GM23338 (cell line): Measurements from ENCODE around the gene AGTR1. TPM values are rescaled to one million over a fixed set of nuclear protein-coding genes. Genes with fewer than 3 reads are reported as not detected.

ENCODE experiments used
- ATAC-seq: fragments of 200-7000 bp; cut with Tn5 transposase; 3 replicates; pipeline ENCODE4 v1.9.1; 2020
- DNase-seq: peaks from one replicate; pipeline ENCODE4 v3.0.0-alpha.2; 2015; ENCODE audit warnings: low spot score
- H2AFZ ChIP-seq: fragments of 200-600 bp; sonication (generic); 2 replicates; pipeline ENCODE4 v1.8.0; 2016; ENCODE audit warnings: antibody characterized with exemption, mild to moderate bottlenecking, moderate library complexity
- H3F3A ChIP-seq: fragments of 200-600 bp; sonication (generic); replicated peaks from 2 replicates; pipeline ENCODE4 v1.8.0; 2017; ENCODE audit warnings: antibody characterized with exemption, mixed run types, low read depth
- H3K27ac ChIP-seq: fragments of 200-600 bp; sonication (generic); 2 replicates; pipeline ENCODE4 v1.6.1; 2016; ENCODE audit warnings: low read depth
- H3K27me3 ChIP-seq: fragments of 200-600 bp; sonication (generic); 2 replicates; pipeline ENCODE4 v1.8.0; 2016; ENCODE audit warnings: mild to moderate bottlenecking, mixed run types, moderate library complexity; ENCODE audit not compliant: insufficient read depth
- H3K36me3 ChIP-seq: fragments of 200-600 bp; sonication (generic); 2 replicates; pipeline ENCODE4 v1.8.0; 2016; ENCODE audit warnings: mild to moderate bottlenecking; ENCODE audit not compliant: insufficient read depth
- H3K4me1 ChIP-seq: fragments of 200-600 bp; sonication (generic); 2 replicates; pipeline ENCODE4 v1.8.0; 2016; ENCODE audit warnings: mild to moderate bottlenecking, moderate library complexity; ENCODE audit not compliant: insufficient read depth
- H3K4me2 ChIP-seq: fragments of 200-600 bp; sonication (generic); 2 replicates; pipeline ENCODE4 v1.7.1; 2017; ENCODE audit warnings: mixed run types
- H3K4me3 ChIP-seq: fragments of 200-600 bp; sonication (generic); 2 replicates; pipeline ENCODE4 v1.6.1; 2016; ENCODE audit warnings: mixed run types
- H3K79me2 ChIP-seq: fragments of 200-600 bp; sonication (generic); replicated peaks from 2 replicates; pipeline ENCODE4 v1.8.0; 2017; ENCODE audit warnings: mild to moderate bottlenecking; ENCODE audit not compliant: insufficient read depth
- H3K9me2 ChIP-seq: fragments of 200-600 bp; sonication (generic); 2 replicates; pipeline ENCODE4 v1.8.0; 2017; ENCODE audit not compliant: insufficient read depth
- H4K20me1 ChIP-seq: fragments of 200-600 bp; sonication (generic); replicated peaks from 2 replicates; pipeline ENCODE4 v1.8.0; 2017; ENCODE audit warnings: mild to moderate bottlenecking; ENCODE audit not compliant: insufficient read depth
- H3K27ac Mint-ChIP-seq: 2 replicates; pipeline ENCODE4 v1.8.0; 2020; ENCODE audit warnings: inconsistent platforms, mild to moderate bottlenecking, moderate library complexity, mixed read lengths
- H3K27me3 Mint-ChIP-seq: 3 replicates; pipeline ENCODE4 v1.8.0; 2022; ENCODE audit warnings: low read depth, mild to moderate bottlenecking, moderate library complexity, mixed read lengths, inconsistent platforms; ENCODE audit not compliant: insufficient read depth, poor library complexity
- H3K36me3 Mint-ChIP-seq: 3 replicates; pipeline ENCODE4 v1.8.0; 2021; ENCODE audit warnings: low read depth, mild to moderate bottlenecking, inconsistent platforms, moderate library complexity, mixed read lengths
- H3K4me1 Mint-ChIP-seq: 3 replicates; pipeline ENCODE4 v1.8.0; 2020; ENCODE audit warnings: mild to moderate bottlenecking, inconsistent platforms, mixed read lengths
- H3K4me3 Mint-ChIP-seq: 3 replicates; pipeline ENCODE4 v1.8.0; 2021; ENCODE audit warnings: moderate library complexity, mild to moderate bottlenecking, inconsistent platforms, mixed read lengths
- H3K9me3 Mint-ChIP-seq: 3 replicates; pipeline ENCODE4 v1.8.0; 2020; ENCODE audit warnings: moderate library complexity, mild to moderate bottlenecking, inconsistent platforms, mixed read lengths
- CREB1 ChIP-seq: fragments of 250-450 bp; sonication (Bioruptor Pico); IDR thresholded peaks from 2 replicates; pipeline ENCODE4 v1.5.0; 2020; ENCODE audit warnings: low read depth, mild to moderate bottlenecking, moderate library complexity
- EZH2 ChIP-seq: fragments of 200-600 bp; sonication (generic); IDR thresholded peaks from one replicate; pipeline ENCODE4 v1.8.0; 2017; ENCODE audit warnings: antibody characterized with exemption, mild to moderate bottlenecking, low read depth; ENCODE audit not compliant: unreplicated experiment
- EZH2phosphoT487 ChIP-seq: fragments of 200-600 bp; sonication (generic); IDR thresholded peaks from one replicate; pipeline ENCODE4 v1.8.1; 2018; ENCODE audit warnings: antibody characterized with exemption; ENCODE audit not compliant: unreplicated experiment
- JUNB ChIP-seq: IDR thresholded peaks from one replicate; pipeline ENCODE4 v1.6.1; 2016; ENCODE audit warnings: antibody characterized with exemption; ENCODE audit not compliant: unreplicated experiment
- NANOG ChIP-seq: IDR thresholded peaks from 2 replicates; pipeline ENCODE4 v1.6.1; 2016; ENCODE audit warnings: antibody characterized with exemption, borderline replicate concordance
- POLR2AphosphoS5 ChIP-seq: IDR thresholded peaks from 2 replicates; pipeline ENCODE4 v1.6.1; 2016; ENCODE audit warnings: antibody characterized with exemption, low read depth
- STAT1 ChIP-seq: IDR thresholded peaks from one replicate; pipeline ENCODE4 v1.6.1; 2016; ENCODE audit warnings: antibody characterized with exemption; ENCODE audit not compliant: unreplicated experiment
- ZNF114 ChIP-seq: fragments of 250-450 bp; sonication (Bioruptor Pico); IDR thresholded peaks from 2 replicates; pipeline ENCODE4 v1.5.0; 2020; ENCODE audit warnings: mild to moderate bottlenecking, moderate library complexity
- ZNF331 ChIP-seq: fragments of 250-450 bp; sonication (Bioruptor Pico); IDR thresholded peaks from 2 replicates; pipeline ENCODE4 v1.5.0; 2020; ENCODE audit warnings: low read depth, mild to moderate bottlenecking, moderate library complexity
- ZNF462 ChIP-seq: fragments of 250-450 bp; sonication (Bioruptor Pico); IDR thresholded peaks from 2 replicates; pipeline ENCODE4 v1.5.0; 2020; ENCODE audit warnings: mild to moderate bottlenecking, moderate library complexity
- polyA plus RNA-seq: library from polyadenylated mRNA; unstranded; fragments of >200 nt; fragmentation: Nextera tagmentation; extraction: Ambion mirVana; gene quantifications from 2 replicates; pipeline ENCODE4 v1.2.1, GENCODE V29; 2016
- total RNA-seq: library from RNA; depleted of rRNA; stranded (reverse); fragments of >200 nt; shearing (Covaris generic); gene quantifications from 2 replicates; pipeline ENCODE4 v1.2.3, GENCODE V29; 2014
- TF ChIP-seq, protein P1 (sequence below): IDR thresholded peaks from 2 replicates; pipeline ENCODE4 v1.6.1; 2016; ENCODE audit warnings: antibody characterized with exemption
- TF ChIP-seq, protein P2 (sequence below), 2 experiments: fragments of 200-600 bp in 1 of 2; sonication (generic) in 1 of 2; conservative IDR thresholded peaks; 2 replicates each; pipeline versions ENCODE4 v1.5.1 to v1.6.1; 2016 to 2017; ENCODE audit warnings: antibody characterized with exemption in 2 of 2, low read depth in 2 of 2, mild to moderate bottlenecking in 2 of 2, moderate library complexity in 1 of 2
- TF ChIP-seq, protein P3 (sequence below): IDR thresholded peaks from one replicate; pipeline ENCODE4 v1.6.1; 2018; ENCODE audit warnings: antibody characterized with exemption; ENCODE audit not compliant: unreplicated experiment

The AGTR1 gene
- total and polyA plus RNA-seq, 2 experiments from 2014 or later = 0.16 TPM; not detected in 1

- TF ChIP-seq NANOG (no peak), CREB1 (CRISPR knock-in tag) (no peak), JUNB (no peak), EZH2 (no peak), ZNF114 (no peak), EZH2phosphoT487 (no peak), STAT1 (no peak), POLR2AphosphoS5 (no peak), ZNF331 (CRISPR knock-in tag) (no peak), ZNF462 (no peak)
- TF ChIP-seq, protein P1, sequence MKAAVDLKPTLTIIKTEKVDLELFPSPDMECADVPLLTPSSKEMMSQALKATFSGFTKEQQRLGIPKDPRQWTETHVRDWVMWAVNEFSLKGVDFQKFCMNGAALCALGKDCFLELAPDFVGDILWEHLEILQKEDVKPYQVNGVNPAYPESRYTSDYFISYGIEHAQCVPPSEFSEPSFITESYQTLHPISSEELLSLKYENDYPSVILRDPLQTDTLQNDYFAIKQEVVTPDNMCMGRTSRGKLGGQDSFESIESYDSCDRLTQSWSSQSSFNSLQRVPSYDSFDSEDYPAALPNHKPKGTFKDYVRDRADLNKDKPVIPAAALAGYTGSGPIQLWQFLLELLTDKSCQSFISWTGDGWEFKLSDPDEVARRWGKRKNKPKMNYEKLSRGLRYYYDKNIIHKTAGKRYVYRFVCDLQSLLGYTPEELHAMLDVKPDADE = no peak
- TF ChIP-seq, protein P2, sequence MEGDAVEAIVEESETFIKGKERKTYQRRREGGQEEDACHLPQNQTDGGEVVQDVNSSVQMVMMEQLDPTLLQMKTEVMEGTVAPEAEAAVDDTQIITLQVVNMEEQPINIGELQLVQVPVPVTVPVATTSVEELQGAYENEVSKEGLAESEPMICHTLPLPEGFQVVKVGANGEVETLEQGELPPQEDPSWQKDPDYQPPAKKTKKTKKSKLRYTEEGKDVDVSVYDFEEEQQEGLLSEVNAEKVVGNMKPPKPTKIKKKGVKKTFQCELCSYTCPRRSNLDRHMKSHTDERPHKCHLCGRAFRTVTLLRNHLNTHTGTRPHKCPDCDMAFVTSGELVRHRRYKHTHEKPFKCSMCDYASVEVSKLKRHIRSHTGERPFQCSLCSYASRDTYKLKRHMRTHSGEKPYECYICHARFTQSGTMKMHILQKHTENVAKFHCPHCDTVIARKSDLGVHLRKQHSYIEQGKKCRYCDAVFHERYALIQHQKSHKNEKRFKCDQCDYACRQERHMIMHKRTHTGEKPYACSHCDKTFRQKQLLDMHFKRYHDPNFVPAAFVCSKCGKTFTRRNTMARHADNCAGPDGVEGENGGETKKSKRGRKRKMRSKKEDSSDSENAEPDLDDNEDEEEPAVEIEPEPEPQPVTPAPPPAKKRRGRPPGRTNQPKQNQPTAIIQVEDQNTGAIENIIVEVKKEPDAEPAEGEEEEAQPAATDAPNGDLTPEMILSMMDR (conservative IDR thresholded peaks at IDR 0.05; ENCODE audit: low read depth in 2 of 2) = no peak
- TF ChIP-seq, protein P3, sequence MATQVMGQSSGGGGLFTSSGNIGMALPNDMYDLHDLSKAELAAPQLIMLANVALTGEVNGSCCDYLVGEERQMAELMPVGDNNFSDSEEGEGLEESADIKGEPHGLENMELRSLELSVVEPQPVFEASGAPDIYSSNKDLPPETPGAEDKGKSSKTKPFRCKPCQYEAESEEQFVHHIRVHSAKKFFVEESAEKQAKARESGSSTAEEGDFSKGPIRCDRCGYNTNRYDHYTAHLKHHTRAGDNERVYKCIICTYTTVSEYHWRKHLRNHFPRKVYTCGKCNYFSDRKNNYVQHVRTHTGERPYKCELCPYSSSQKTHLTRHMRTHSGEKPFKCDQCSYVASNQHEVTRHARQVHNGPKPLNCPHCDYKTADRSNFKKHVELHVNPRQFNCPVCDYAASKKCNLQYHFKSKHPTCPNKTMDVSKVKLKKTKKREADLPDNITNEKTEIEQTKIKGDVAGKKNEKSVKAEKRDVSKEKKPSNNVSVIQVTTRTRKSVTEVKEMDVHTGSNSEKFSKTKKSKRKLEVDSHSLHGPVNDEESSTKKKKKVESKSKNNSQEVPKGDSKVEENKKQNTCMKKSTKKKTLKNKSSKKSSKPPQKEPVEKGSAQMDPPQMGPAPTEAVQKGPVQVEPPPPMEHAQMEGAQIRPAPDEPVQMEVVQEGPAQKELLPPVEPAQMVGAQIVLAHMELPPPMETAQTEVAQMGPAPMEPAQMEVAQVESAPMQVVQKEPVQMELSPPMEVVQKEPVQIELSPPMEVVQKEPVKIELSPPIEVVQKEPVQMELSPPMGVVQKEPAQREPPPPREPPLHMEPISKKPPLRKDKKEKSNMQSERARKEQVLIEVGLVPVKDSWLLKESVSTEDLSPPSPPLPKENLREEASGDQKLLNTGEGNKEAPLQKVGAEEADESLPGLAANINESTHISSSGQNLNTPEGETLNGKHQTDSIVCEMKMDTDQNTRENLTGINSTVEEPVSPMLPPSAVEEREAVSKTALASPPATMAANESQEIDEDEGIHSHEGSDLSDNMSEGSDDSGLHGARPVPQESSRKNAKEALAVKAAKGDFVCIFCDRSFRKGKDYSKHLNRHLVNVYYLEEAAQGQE = no peak
- peaks cover 19% of the 10 kb centered on the region for H3K9me3 Mint-ChIP-seq
- peaks cover 5% of the 10 kb centered on the region; the same call in 2 of the 3 replicates for H3K36me3 Mint-ChIP-seq
- no peaks in the 10 kb centered on the region for H3K27me3 Mint-ChIP-seq
- peaks cover 8% of the 10 kb centered on the region for H3K4me1 Mint-ChIP-seq
- no peak overlapping the region for H3K27ac ChIP-seq
- H3K4me3 Mint-ChIP-seq = no peak overlapping the region
- no peaks in the 10 kb centered on the region for H3K27me3 ChIP-seq
- peaks cover 4% of the 10 kb centered on the region; the same call in 1 of the 2 replicates for H3K9me2 ChIP-seq
- H3F3A ChIP-seq = no peaks in the 10 kb centered on the region
- DNase-seq (no peak), ATAC-seq (no peak)
- no peak overlapping the region for H3K4me2 ChIP-seq
- H2AFZ ChIP-seq = peak overlapping the region; percentile 61; the same call in 1 of the 2 replicates
- no peaks in the 10 kb centered on the region for H4K20me1 ChIP-seq
- no peak overlapping the region for H3K4me3 ChIP-seq
- no peak overlapping the region for H3K27ac Mint-ChIP-seq
- H3K79me2 ChIP-seq = no peaks in the 10 kb centered on the region
- H3K36me3 ChIP-seq = 0 out of 2 replicates have a peak, but pooled peaks cover 5% of the 10 kb centered on the region
- H3K4me1 ChIP-seq = 0 out of 2 replicates have a peak, but pooled peaks cover 4% of the 10 kb centered on the region
Measured at GRCh38 chr3:148790370-148790769, 92.7 kb downstream of the AGTR1 start.
